HG02852 (cell line): ENCODE data around the gene KLK7.

Experiments used
- ATAC-seq: cut with Tn5 transposase; IDR thresholded peaks from one replicate; pipeline ENCODE4 v1.9.1; 2021; ENCODE audit warnings: mild to moderate bottlenecking, moderate library complexity; ENCODE audit not compliant: unreplicated experiment

Gene KLK7

DNA sequence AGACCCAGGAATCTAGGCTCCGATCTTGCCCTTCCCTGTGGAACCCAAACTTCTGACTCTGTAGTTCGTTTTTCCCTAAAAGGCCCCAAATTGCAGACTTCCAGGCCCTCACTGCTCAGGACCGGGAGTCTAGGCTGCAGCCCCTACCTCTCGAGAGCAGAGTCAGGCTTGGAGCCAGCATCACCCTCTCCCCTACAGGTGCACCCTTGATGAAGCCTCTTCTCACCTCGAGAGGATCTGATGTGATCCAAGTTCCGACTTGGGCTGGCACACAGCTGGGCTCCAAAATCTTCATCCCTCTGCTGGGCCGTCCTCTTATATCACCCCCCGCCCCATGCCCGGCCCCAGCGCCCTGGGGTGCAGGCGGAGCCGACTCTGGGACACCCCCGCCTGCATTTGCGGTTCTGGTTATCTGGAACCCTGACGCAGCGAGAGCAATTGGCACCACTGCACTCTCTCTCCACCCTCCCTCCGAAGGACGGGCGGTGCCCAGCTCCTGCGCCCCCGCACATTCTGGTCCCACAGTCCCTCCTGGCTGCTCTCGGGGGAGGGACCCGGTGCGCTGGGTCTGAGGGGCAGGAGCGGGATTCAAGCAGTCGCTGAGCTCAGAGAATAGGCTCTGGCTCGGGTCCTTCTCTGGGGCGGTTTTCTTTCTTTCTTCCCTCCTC lies at the start of gene KLK7:
Gene KLK7 (minus strand): TSS at position 293 of the 668 bp plus-strand sequence. CDS start 1,518 bp downstream, outside the sequence.
- no peak for ATAC-seq

DNA sequence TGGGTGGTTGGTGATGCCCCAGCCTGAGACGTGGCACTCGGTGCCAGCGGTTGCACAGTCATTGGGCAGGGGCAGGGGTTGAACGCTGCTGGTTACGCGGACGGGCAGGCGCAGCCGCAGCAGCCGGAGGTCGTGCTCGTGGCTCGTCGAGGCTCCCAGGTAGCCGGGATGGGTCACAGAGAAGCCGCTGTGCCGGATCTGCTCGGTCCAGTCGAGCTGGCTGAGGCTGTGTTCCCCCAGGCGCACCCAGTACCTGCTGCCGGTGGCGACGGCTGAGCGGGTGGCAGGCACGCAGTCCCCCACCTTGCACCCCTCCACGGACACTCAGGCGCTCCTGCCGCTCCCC lies 48.1 kb upstream of the KLK7 start:
- ATAC-seq, result no peak

DNA sequence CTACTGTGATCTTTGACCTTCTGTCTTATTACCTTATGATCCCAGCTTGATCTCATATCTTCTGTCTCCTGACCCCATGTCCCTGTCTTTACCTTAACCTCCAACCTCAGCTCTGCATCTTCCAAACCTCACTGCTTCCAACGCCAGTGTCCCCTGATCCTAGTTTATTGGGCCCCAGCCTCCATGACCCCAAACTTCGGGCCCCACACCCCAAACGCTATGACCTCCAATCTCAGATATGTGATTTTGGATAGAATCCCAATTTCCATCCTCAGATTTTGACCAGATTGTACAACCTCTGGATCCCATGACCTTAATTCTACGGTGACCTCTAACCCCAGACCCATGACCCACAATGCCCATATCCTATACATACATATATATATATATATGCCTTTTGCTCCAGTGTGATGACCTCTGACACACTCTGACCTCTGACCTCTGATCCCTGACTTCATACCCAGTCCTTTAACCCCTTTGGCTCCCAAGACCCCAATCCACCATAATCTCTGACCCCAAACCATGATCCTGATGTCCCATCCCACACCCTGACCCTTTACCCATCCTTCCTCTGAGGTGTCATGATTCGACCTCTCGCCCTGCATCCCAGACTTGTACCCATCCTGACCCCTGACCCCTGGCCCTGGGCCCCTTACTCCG lies 47.6 kb upstream of the KLK7 start:
- no peak for ATAC-seq

DNA sequence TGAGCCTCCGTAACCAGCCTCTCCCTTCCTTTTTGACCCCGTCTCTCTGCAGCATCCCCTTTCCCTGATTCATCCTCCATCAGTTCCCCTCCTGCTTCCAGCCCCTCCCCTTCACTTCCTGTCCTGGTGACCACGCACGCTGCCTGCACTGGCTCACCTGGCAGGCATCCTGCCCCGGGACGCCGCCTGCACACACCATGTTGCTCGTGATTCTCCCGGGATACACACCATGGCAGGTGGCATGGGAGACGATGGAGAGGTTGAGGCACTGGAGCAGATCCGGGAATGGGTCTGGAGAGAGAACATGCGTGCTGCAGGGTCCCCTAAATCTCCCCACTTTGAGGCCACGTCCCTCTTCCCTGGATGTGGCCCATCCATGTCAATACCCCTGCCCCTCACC lies 46.9 kb upstream of the KLK7 start:
- no peak for ATAC-seq

DNA sequence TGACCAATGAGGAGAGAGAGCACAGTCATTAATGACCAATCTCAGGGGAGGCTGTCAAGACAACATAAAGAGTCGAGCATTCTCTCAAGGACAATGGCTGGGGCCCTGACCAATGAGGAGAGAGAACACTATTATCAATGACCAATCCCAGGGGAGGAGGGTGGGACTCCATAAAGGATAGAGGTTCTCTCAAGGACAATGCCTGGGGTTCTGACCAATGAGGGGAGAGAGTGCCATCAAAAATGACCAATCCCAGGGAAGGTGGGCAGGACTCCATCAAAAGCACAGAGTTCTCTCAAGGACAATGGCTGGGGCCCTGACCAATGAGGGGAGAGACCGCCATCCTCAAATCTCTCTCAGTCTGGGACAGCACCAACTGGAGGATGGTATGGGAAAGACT lies 46.0 kb upstream of the KLK7 start:
- ATAC-seq, result no peak

DNA sequence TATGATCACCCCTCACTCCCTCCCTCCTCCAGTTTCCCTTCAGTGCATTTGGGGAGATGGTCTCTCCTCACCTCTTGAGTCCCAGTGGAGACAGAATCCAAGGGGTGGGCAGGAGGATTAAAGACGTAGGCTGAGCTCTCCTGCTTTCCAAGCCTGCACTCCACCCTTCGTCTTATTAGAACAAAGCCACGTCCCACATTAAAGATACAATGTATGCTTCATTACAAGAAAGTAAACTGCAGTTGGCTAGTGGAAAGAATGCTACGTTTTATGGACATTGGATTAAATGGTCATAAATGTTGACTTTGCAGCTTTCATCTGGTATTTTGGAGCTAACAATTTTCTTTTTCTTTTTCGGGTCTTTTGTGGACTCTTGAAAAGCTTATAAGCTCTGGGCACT lies 44.2 kb upstream of the KLK7 start:
- ATAC-seq, result no peak

DNA sequence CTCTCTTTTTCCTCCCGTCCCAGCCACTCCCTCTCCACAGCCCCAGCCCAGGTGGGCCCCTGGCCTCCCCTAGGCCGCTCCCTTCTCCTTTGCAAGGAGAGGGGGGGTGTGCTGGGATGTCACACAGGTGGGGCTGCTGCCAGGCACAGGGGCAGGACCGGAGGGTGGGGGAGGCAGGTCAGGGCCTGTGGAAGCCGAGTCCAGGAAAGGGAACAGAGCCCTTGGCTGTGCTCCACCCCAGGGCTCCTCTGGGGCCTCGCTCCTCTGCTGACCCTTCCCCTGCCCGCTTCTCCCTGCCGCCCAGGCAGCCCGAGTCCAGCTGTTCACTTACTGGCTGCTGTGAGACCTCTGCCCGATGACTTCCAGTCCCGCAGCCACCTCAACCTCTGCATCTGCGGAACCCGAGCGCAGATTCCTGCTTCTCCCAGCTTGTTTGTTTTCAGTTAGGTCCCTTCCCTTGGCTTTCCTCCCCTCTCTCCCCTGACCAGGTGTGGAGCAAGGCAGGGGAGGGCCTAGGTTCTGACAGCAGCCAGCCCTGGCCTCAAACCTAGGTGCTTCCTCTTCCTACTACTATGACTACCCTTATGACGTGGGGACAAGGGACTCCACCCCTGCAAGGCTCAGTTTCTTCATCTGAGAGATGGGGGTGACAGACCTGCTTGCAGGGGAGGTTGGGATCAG lies 43.5 kb upstream of the KLK7 start:
- no peak for ATAC-seq

DNA sequence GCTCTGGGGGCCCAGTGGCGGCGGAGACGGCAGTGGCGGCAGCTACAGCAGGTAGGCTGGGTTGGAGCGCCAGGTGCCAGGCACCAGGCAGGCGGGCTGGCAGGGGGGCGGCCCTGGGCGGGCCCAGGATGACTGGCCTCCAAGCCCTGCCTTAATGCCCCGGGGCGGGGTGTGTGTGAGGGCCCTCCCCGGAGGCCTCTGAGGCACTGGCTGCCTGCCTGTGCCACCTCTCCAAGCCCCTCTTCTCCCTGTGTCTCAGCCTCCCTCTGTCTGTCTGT lies 42.8 kb upstream of the KLK7 start, which contains the start of gene KLK11:
Gene KLK11 (minus strand): TSS at position 63 of the 278 bp plus-strand sequence. CDS start 985 bp downstream, outside the sequence.
- ATAC-seq, result no peak

DNA sequence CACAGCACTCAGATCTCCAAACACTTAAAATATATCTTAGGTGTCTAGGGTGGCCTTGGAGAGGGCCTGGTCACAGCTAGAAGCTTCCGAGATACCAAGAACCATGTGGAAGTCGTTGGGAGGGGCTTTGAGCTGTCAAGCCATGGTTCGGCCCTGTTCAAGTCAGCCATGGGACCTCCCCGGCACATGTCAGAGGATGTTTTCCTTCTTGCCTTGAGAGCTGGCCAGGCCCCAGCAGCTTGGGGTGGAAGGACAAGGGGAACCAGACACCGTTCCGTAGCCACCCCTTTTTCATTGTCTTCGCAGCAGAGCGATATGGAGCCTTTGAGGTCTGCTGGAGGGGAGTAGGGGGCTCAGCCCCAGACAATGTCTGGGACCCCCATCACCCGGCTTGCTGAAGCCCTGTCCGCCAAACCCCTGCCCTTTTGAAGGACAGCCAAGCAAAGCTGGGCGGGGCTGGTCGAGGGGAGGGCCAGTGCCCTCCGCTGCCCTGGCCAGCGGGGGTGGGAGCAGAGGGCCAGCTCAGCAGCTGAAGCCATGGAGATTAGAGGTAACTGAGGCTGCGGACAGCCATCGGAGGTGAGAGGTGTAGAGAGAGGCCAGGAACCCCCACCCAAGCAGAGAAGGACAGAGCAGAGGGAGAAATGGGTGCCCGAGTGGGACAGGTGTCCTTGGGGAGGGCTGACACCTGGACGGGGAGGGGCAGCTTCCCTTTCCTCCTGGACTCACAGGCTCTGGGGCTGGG lies 42.3 kb upstream of the KLK7 start:
- no peak for ATAC-seq

DNA sequence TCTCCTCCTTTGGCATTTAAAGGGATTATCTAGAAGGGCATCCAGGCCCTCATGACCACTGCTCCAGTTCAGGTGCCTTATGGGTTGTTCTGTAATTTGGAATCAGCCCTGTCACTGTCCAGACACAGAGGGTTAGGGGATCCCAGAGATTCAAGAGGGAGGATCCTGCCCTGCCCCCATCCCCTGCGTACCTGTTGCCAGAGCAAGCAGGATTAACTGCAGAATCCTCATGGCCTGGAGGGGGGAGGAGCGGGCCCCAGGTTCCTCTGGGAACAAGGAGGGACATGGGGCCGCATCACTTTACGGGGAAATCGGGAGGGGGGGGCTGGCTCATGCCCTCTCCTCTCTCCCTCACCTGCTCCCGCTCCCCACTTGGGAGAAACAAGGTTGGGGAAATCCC lies 41.7 kb upstream of the KLK7 start:
- ATAC-seq, result no peak

DNA sequence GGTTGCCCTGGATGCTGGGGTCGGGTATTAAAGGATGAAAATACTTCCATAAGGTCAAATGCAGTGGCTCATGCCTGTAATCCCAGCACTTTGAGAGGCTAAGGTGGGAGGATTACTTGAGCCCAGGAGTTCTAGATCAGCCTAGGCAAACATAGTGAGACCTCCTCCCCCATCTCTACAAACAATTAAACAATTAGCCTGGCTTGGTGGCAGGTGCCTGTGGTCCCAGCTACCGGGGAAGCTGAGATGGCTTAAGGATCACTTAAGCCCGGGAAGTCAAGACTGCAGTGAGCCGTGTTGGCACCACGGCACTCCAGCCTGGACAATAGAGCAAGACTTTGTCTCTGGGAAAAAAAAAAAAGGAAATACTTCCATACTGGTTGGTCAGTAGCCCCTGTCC lies 41.2 kb upstream of the KLK7 start:
- no peak for ATAC-seq

DNA sequence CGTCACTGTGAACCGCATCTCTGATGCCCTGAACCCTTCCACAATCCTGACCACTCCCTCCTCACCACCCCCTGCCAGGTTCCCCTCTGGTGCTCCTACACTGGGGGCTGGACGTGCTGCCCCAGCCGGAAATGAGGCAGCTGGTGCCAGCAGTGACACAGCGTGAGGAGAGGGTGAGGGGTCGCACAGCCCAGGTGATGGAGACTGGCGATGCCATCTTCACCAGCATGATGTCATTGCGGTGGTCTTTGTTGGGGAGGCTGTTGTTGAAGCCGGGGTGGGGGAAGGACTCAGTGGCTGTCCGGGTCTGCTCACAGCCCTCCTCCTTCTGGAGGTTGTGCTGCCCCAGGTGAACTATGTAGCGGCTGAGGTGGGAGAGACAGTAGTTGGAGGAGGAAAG lies 40.2 kb upstream of the KLK7 start:
- no peak for ATAC-seq

DNA sequence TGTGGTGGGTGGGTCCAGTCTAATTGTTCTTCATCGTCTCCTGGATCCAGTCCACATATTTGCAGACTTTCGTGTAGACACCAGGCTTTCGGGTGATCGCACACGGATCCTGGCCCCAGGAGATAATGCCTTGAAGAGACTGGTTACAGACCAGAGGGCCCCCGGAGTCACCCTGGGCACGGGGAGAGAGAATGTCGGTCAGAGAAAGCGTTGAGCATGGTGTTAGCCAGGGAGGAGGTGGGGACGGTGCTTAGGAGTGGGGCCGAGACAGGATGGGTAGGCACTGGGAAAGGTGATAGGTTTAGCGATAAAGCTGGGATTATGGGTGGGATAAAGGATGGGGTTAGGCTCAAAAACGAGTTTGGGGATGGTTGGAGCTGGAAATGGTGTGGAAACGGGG lies 38.8 kb upstream of the KLK7 start:
- no peak for ATAC-seq

DNA sequence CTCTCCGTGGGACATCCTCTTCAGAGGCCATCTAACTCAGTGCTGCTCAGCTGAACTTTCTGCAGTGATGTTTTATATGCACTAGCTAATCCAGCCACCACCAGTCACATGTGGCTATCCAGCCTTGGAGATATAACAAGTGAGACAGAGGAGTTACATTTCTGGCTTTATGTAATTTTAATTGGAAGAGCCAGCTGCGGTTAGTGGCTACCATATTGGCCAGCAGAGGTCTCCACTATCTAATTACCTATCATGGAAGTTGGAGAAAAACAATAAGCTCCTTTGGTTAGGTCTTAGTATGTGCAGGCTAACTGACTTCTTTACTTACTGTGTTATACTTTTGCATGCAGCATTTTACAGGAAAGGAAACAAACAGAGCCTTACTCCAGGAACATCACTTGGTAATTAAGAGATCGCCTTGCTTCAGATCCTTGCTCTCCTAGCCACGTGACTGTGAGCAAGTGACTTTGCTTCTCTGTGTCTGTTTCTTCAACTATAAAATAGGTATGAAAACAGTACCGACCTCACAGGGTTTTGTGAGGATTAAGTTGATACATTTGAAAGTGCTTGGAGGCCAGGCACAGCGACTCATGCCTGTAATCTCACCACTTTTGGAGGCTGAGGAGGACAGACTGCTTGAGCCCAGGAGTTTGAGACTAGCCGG lies 37.4 kb upstream of the KLK7 start:
- ATAC-seq, result no peak

DNA sequence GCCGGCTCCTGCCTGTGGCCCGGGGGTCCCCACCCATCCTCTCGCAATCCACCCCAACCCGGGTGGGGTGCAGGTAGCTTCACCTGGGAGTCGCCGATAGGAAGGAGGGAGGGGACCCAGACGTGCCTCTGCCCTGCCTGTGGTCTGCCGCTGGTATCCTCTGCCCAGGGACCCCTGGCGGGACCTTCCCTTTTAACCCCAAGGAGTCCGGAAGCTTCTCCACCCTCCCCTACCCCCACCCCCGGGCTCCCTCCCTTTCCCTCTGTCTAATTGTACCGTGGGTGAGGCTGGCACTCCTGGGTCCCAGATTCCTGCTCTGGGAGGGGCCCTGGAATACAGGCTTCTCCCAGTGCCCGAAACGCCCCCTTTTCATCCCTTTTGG lies 35.8 kb upstream of the KLK7 start, which contains the start of gene KLK10:
Gene KLK10 (minus strand): TSS at position 166 of the 382 bp plus-strand sequence. CDS start 579 bp downstream, outside the sequence.
- no peak for ATAC-seq

DNA sequence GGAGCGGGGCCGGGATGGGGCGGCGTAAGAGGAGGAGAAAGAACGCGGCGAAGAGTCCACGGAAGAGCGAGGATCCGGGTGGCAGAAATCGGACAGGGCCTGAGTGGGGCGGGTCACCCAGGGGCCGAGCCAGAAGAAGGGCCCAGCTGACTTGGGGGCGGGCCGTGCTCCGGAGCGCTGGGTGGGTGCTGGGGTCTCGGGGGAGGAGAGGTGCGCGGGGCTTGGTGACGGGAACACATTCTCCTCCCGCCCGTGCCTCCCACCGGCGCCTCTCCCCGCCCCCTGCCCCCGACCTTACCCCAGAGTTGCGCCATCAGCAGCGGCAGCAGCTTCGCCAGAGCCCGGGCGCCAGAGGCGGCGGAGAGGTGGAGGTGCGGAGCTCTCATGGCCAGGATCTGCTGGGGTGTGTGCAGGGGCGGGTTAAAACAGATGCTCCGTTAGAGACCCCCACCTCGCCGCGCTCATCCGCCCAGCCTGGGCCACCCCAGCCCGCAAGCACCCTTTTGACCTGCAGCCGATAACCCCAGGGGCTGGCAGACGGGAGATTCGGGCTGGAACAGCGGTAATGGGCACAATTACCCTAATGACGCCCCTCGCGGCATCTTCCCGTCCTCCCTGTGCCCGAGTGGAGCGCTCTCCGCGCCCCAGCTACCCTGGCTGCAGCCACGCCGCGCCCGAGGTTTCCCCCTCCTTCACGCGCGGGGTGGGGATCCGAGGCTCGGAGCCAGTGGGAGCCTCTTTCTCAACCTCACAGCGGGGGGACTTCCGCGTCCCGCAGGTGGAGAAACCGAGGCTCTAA lies 35.2 kb upstream of the KLK7 start:
- no peak for ATAC-seq

DNA sequence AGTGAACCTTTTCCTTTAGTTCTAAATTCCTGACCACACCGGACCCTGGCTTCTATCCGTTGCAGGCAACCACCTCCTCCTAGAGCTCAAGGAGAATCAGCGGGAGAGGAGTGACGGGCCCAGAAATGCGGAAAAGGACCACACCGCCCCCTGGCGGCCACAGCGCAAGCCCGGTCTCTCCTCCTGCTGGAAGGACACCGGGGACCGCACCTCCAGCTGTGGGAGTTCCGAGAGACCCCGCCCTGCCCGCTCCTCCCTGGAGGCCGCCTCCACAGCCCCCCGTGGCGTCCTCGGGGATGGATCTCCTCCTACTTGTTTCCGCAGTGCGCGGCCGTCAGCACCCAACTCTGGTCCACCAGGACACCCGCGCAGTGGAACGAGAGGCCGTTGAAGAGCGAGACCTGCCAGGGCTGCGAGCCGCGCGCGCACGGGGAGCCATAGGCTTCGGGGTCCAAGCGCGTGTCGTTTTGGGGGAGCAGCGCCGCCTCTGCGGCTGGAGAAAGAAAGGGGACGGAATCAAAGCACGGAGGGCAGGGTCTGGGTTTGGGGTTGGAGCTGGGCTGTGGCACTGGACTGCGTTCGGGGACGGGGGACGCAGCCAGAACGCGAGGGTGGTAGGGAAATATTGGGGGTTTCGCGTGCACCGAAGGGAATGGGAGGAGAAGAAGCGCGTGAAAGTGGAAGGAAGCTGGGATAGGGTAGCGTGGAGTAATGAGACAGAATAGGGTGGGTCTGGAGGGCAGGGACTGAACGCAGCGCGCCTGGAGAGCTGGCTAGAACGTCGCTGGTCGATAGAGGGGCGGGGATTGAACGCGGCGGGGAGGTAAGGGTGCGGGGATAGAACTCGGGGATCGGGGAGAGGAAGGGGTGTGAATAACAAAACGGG lies 33.3 kb upstream of the KLK7 start:
- no peak for ATAC-seq

DNA sequence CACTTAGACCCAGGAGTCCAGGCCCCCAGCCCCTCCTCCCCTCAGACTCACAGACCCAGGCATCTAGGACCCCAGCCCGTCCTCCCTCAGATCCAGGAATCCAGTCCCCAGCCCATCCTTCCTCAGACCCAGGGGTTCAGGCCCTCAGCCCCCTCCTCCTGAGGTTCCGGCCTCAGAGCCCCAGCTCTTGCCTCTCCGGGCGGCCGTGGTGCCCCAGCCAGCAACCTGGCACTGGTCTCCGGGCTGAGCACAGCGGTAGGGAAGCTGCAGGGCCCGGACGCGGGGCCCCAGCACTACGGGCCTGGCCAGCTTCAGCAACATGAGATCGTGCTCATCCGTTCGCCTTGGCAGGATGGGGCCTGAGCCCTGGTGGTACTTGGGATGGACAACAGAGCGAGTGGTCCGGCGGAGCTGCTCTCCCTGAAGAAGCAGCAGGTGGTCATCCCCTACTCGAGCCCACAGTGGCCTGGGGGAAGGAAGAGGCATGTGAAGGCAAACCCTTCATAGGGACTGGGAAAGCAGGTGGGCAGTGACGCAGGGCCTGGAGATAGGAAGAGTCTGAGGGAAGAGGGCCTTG lies 32.1 kb upstream of the KLK7 start:
- no peak for ATAC-seq

DNA sequence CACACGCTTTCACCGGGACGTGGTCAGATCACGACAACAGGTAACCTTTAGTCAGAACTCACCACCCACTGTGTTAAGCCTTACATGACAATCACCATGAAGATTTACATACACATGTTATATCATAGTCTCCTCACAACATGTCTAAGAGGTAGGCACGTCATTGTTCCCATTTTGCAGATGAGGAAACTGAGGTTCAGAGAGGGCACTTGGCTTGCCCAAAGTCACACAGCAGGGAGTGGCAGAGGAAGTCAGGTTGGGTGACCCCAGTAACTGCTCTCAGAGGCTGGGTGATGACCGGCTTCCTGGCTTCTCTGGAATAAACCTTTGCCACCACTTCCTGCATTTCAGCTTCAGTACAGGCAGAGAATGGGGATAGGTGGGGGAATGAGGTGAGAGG lies 30.5 kb upstream of the KLK7 start:
- no peak for ATAC-seq
